Right cardiac atrium (tissue), 5 donors: ENCODE results near the gene PIGQ. TPM values are rescaled to one million over a fixed set of nuclear protein-coding genes. Genes with fewer than 3 reads are reported as not detected.

ENCODE experiments used
- ATAC-seq, 2 donors: fragments of 200-7000 bp; cut with Tn5 transposase; one replicate each; pipeline versions ENCODE4 v1.8.0 to v1.9.1; 2020; ENCODE audit warnings: moderate library complexity in 2 of 2, mild to moderate bottlenecking in 1 of 2
- DNase-seq, 3 donors: peaks; one replicate each; pipeline ENCODE4 v3.0.0-alpha.2; 2020
- H3K27ac ChIP-seq: one replicate; pipeline ENCODE4 v1.5.1; 2013; ENCODE audit warnings: mild to moderate bottlenecking, low read length, control low read depth, moderate library complexity
- H3K27me3 ChIP-seq: one replicate; pipeline ENCODE4 v1.6.1; 2013; ENCODE audit not compliant: control insufficient read depth, insufficient read depth
- H3K4me1 ChIP-seq: one replicate; pipeline ENCODE4 v1.6.1; 2013; ENCODE audit warnings: low read length; ENCODE audit not compliant: control insufficient read depth, insufficient read depth
- H3K4me3 ChIP-seq: one replicate; pipeline ENCODE4 v1.5.1; 2013; ENCODE audit warnings: low read length, control low read depth
- H3K9me3 ChIP-seq: one replicate; pipeline ENCODE4 v1.6.1; 2013; ENCODE audit warnings: low read length; ENCODE audit not compliant: control insufficient read depth
- WGBS: extraction: QIAGEN DNeasy Blood & Tissue Kit; methylation state at CpG from one replicate; pipeline ENCODE4 v1.1.7; 2013; 5-methylcytosine and 5-hydroxymethylcytosine counted together
- intact Hi-C, 4 donors: fragments of 100-400 bp; cut with DNase I; formaldehyde crosslinking; loops; one replicate each; pipeline versions ENCODE4 v1.11.0 to v1.14.0; 2022 to 2023
- polyA plus RNA-seq: library from polyadenylated mRNA; stranded (reverse); fragments of 200-250 nt; gene quantifications from one replicate; pipeline ENCODE4 v1.2.3, GENCODE V29; 2013
- total RNA-seq, 4 donors: library from RNA; stranded (reverse); fragmentation: NEBNext Ultra II Directional; extraction: Animal tissue kit (Norgen Biotek cat#: 25700); gene quantifications; one replicate each; pipeline ENCODE4 v1.2.1, GENCODE V29; 2021
- donor health status: healthy with polysubstance abuse.
- donor health status: DM: no; HTN: yes; CAD: no.
- donor health status: DM: no; HTN: no; CAD: no.
- donor health status: DM: no; HTN: yes; CAD: no; lungs with severe emphysema.
- donor health status: DM: yes; HTN: yes; CAD: no.

PIGQ gene
- total and polyA plus RNA-seq, 5 donors: 19.8 to 23.0 (median 22.7) TPM

DNA sequence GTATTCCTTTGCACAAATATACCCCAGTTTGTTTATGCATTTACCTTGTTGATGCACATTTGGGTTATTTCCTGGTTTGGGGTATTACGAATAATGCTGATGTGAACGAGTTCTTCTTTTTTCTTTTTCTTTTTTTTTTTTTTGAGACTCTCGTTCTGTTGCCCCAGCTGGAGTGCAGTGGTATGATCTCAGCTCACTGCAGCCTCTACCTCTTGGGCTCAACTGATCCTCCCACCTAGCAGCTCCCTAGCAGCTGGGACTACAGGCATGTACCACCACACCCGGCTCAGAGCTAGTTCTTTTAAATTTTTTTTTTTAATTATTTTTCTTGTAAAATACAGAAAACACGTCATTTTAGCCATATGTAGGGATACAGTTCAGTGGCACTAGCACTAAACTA lies 34.2 kb downstream of the PIGQ start:
- WGBS: 85% methylated on average over 5 of the region's 5 CpGs
- H3K9me3 ChIP-seq: no peaks in the 10 kb centered on the region
- ATAC-seq (no peak), DNase-seq (no peak)
- H3K4me1 ChIP-seq: no peaks in the 10 kb centered on the region
- intact Hi-C loops: no loop called here
- no peak overlapping the region for H3K27ac ChIP-seq
- no peak overlapping the region for H3K4me3 ChIP-seq
- no peaks in the 10 kb centered on the region for H3K27me3 ChIP-seq

DNA sequence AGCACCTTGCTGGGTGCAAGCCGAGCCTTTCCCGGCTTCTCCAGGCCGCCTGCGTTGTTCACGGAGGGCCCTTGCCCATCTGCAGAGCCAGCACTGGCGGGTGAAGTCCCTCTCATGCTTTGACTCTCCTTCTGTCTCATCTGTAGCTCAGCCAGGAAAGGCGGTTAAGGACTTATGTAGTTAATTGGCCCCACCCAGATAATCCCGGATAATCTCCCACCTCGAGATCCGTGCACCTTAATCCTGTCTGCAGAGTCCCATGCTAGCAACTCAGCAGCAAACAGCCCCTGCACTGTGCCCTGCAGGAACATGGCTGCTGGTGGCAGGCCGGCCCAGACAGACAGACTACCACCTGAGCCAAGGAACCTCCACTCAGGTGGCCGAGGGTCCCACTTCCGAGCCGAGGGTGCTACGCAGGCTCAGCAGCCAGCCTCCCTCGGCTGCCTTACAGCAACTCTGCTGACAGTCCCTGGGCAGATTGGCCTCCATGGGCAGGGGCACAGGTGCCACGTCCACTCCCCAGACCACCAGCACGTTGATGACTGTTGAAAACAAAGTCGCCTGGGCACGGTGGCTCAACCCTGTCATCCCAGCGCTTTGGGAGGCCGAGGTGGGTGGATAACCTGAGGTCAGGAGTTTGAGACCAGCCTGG lies 37.0 kb downstream of the PIGQ start:
- DNase-seq: peak in 1 of 3 donors; percentile 30
- 94% methylated on average over 22 of the region's 22 CpGs for WGBS

DNA sequence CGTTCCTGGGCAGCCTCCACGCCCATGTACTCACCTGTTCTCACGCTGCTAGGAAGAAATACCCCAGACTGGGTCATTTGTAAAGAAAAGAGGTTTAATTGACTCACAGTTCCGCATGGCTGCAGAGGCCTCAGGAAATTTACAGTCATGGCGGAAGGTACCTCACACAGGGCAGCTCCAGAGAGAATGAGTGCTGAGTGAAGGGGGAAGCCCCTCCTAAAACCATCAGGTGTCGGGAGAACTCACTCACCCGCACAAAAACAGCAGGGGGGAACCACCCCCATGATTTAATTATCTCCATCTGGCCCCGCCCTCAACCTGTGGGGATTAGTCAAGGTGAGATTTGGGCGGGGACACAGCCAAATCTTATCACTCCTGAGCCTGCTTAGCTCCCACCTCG lies 38.3 kb downstream of the PIGQ start:
- Histone ChIP-seq H3K27ac (no peak overlapping the region), H3K4me3 (no peak overlapping the region), H3K4me1 (no peaks in the 10 kb centered on the region), H3K27me3 (no peaks in the 10 kb centered on the region), H3K9me3 (no peaks in the 10 kb centered on the region)
- DNase-seq: no peak
- ATAC-seq: no peak
- WGBS: 85% methylated on average over 10 of the region's 10 CpGs
- intact Hi-C loops: no loop called here

More for the DNA sequence above, 37.0 kb downstream of the PIGQ start:
- Histone ChIP-seq H3K27me3 (no peaks in the 10 kb centered on the region), H3K4me1 (no peaks in the 10 kb centered on the region), H3K4me3 (no peak overlapping the region), H3K27ac (no peak overlapping the region), H3K9me3 (no peaks in the 10 kb centered on the region)
- intact Hi-C loops: no loop called here
- ATAC-seq: no peak

DNA sequence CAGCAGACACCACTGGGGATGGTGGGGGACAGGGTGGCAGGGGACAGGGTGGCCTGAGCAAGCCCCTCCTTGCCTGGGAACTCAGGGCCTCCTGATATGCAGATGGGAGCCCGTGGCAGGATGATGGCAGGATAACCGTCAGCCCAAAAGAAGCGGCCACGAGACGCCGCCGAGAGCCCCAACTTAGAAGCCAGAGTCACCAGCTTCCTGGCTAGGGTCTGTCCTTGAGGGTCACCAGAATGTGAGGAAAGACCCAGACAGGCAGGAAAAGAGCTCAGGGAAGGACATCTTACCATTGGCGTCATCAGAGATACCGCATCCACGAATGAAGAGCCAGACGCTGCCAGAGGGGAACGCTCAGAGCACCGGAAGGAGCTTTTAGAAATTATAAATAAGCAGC lies 39.5 kb downstream of the PIGQ start:
- WGBS: 81% methylated on average over 13 of the region's 13 CpGs

GRCh38 chr16:609984-610383 lies 40.2 kb downstream of the PIGQ start:
- no peak overlapping the region for H3K27ac ChIP-seq
- peak in 1 of 2 donors; percentile 14 for ATAC-seq
- H3K9me3 ChIP-seq: no peaks in the 10 kb centered on the region
- H3K4me3 ChIP-seq: no peak overlapping the region
- no peaks in the 10 kb centered on the region for H3K4me1 ChIP-seq
- no peaks in the 10 kb centered on the region for H3K27me3 ChIP-seq
- intact Hi-C loops: no loop called here
- peak in 1 of 3 donors; percentile 49 for DNase-seq
- WGBS: 90% methylated on average over 14 of the region's 14 CpGs

More for the DNA sequence above, 39.5 kb downstream of the PIGQ start:
- no peak overlapping the region for H3K27ac ChIP-seq
- peak in 1 of 3 donors; percentile 35 for DNase-seq
- H3K4me1 ChIP-seq: no peaks in the 10 kb centered on the region
- H3K4me3 ChIP-seq: no peak overlapping the region
- ATAC-seq: peak in 1 of 2 donors; percentile 25
- intact Hi-C loops: no loop called here
- H3K9me3 ChIP-seq: no peaks in the 10 kb centered on the region
- H3K27me3 ChIP-seq: no peaks in the 10 kb centered on the region

DNA sequence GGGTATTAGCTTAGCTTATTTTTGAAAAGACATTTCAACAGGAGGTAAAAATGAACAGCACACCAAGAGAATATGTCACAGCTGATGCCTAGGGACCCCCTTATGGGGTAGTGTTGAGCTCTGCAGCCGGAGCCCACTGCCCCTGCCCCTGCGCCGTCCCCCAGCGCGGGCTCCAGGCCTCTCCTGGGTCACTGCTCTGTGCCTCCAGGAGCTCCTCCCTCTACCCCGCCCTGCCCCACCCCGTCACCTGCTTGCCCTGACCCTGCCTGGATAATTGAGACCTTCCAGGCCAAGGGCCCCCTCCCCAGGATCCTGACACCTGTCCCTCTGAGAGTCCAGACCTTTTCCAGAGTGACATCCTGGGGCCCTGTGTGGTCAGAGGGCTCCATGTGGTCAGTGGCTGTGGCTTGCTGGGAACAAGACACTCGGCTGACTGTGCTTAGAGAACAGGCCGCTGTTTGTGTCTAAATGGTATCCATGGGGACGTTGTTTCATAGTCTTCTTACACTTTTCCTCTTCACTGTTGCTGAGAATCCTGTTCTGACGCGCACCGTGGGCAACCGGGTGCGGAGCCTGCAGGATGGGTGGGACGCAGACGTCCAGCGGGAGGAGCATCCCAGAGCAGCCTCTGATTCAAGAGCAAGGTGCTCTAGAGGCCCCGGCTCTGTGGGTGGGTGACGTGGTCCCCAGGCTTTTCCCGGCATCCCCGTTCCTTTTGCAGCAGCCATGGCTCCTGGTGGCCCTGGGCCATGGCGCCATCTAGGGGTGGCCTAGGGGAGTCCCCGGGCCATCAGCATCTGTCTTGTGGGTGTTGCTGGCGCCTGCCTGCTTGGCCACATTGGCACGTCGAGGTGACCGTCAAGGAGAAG lies 41.0 kb downstream of the PIGQ start:
- 68% methylated on average over 28 of the region's 28 CpGs for WGBS
- no peak overlapping the region for H3K4me3 ChIP-seq
- H3K9me3 ChIP-seq: no peaks in the 10 kb centered on the region
- DNase-seq (peak in 2 of 3 donors; percentile 75 to 81), ATAC-seq (peak; percentile 51 to 73)
- no peaks in the 10 kb centered on the region for H3K27me3 ChIP-seq
- H3K4me1 ChIP-seq: no peaks in the 10 kb centered on the region
- intact Hi-C loops: no loop called here
- H3K27ac ChIP-seq: no peak overlapping the region

DNA sequence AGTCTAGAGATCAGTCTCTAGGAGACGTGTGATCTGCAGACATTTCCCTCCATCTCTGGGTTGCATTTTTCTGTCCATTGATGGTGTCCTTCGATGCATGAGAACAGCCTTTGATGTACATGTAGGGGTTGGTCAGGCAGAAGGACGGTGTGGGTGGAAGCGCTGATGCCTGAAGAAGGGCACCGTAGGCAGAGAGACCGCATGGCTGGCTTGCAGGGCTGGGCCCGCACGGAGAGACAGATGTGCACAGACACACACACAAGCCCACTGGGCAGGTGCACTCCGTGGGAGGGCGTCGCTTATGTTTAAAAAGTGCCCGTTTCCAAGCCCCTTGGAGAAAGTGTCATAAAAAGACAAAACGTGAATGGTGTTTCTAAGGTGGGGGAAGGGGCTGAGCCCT lies 45.4 kb downstream of the PIGQ start:
- H3K9me3 ChIP-seq: no peaks in the 10 kb centered on the region
- 95% methylated on average over 13 of the region's 13 CpGs for WGBS
- ATAC-seq: no peak
- intact Hi-C loops: no loop called here
- H3K4me3 ChIP-seq: no peak overlapping the region
- no peaks in the 10 kb centered on the region for H3K4me1 ChIP-seq
- H3K27ac ChIP-seq: no peak overlapping the region
- DNase-seq: peak in 1 of 3 donors; percentile 42
- H3K27me3 ChIP-seq: no peaks in the 10 kb centered on the region

- Histone ChIP-seq H3K9me3 (no peaks in the 10 kb centered on the region), H3K27ac (no peak overlapping the region), H3K27me3 (no peaks in the 10 kb centered on the region), H3K4me1 (no peaks in the 10 kb centered on the region), H3K4me3 (no peak overlapping the region)
- peak; percentile 38 to 44 for ATAC-seq
- DNase-seq: peak in 1 of 3 donors; percentile 49
- WGBS: 93% methylated on average over 39 of the region's 39 CpGs
- intact Hi-C loops: no loop called here
Observed at GRCh38 chr16:616733-617586, 47.2 kb downstream of the PIGQ start.

- 89% methylated on average over 16 of the region's 16 CpGs for WGBS
- ATAC-seq: peak in 1 of 2 donors; percentile 14
Observed at GRCh38 chr16:617855-618254, 48.1 kb downstream of the PIGQ start.

DNA sequence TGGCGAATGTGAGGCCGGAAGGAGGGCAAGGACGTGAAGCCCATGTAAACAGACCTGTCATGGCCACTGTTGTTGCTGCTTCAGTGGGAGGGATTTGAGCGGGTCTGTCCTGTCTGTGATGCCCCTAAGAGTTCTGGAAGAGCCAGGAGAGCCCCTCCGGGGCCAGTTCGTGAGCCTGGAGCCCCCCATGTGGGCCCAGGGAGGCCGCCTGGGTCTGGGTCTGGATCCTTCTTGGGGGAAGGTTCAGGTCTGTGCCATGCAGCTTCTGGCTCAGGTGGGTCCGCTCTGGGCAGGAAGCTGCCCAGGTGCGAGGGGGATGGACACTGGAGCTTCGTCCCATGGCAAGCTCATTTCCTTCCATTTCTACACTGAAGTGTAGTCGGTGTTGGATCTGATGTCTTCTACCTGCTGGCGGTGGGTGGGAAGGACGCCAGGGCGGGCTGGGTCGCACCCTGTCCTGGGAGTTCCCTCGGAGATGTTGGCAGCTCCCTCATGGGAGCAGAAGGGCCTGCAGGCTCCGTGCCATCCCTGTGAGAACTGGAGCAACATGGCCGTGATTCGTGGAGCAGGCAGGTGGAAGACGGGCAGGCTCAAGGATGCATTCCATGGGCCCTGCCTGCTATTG lies 49.8 kb downstream of the PIGQ start:
- intact Hi-C loops: no loop called here
- H3K9me3 ChIP-seq: no peaks in the 10 kb centered on the region
- WGBS: 91% methylated on average over 20 of the region's 20 CpGs
- no peaks in the 10 kb centered on the region for H3K27me3 ChIP-seq
- no peak overlapping the region for H3K4me3 ChIP-seq
- DNase-seq: peak in 2 of 3 donors; percentile 46 to 50
- no peak for ATAC-seq
- H3K27ac ChIP-seq: no peak overlapping the region
- peaks cover 2% of the 10 kb centered on the region for H3K4me1 ChIP-seq

More at GRCh38 chr16:617855-618254, 48.1 kb downstream of the PIGQ start:
- DNase-seq: peak in 1 of 3 donors; percentile 44
- Histone ChIP-seq H3K9me3 (no peaks in the 10 kb centered on the region), H3K27me3 (no peaks in the 10 kb centered on the region), H3K4me3 (no peak overlapping the region), H3K4me1 (peaks cover 2% of the 10 kb centered on the region), H3K27ac (no peak overlapping the region)
- intact Hi-C loops: no loop called here
